Nephron (organoid): ENCODE measurements around the gene NFIX.

Experiments
- H3K27ac Mint-ChIP-seq, 3 experiments: 2 replicates each; pipeline ENCODE4 v1.8.0; 2020; ENCODE audit warnings: mixed read lengths in 3 of 3, mild to moderate bottlenecking in 2 of 3, moderate library complexity in 1 of 3
- H3K27me3 Mint-ChIP-seq: 2 replicates; pipeline ENCODE4 v1.8.0; 2021; ENCODE audit warnings: low read depth, mild to moderate bottlenecking, moderate library complexity, mixed read lengths
- H3K36me3 Mint-ChIP-seq: 2 replicates; pipeline ENCODE4 v1.8.0; 2020; ENCODE audit warnings: low read depth, mixed read lengths
- H3K4me1 Mint-ChIP-seq: 2 replicates; pipeline ENCODE4 v1.8.0; 2020; ENCODE audit warnings: mixed read lengths
- H3K4me3 Mint-ChIP-seq, 3 experiments: 2 replicates each; pipeline ENCODE4 v1.8.0; 2020; ENCODE audit warnings: mild to moderate bottlenecking in 3 of 3, mixed read lengths in 3 of 3, moderate library complexity in 2 of 3
- H3K9me3 Mint-ChIP-seq: 2 replicates; pipeline ENCODE4 v1.8.0; 2020; ENCODE audit warnings: mixed read lengths
- CTCF ChIP-seq, 3 experiments: fragments of 200-600 bp; sonication (generic); IDR thresholded peaks; one replicate each; pipeline ENCODE4 v1.5.0; 2021; ENCODE audit warnings: antibody characterized with exemption in 3 of 3; ENCODE audit not compliant: unreplicated experiment in 3 of 3

NFIX gene

GRCh38 chr19:13050274-13050673, 55.0 kb downstream of the NFIX start:
- peaks cover 63% of the 10 kb centered on the region for H3K27me3 Mint-ChIP-seq
- no peak for TF ChIP-seq CTCF (IDR thresholded peaks at IDR 0.05; ENCODE audit: unreplicated experiment in 3 of 3)
- no peak overlapping the region for H3K4me3 Mint-ChIP-seq
- peaks cover 60% of the 10 kb centered on the region for H3K4me1 Mint-ChIP-seq
- H3K27ac Mint-ChIP-seq = peak overlapping the region in 2 of 3 experiments; percentile 11 to 99
- peaks cover 4% of the 10 kb centered on the region for H3K36me3 Mint-ChIP-seq
- H3K9me3 Mint-ChIP-seq = no peaks in the 10 kb centered on the region

GRCh38 chr19:13051557-13052165, 56.4 kb downstream of the NFIX start:
- Mint-ChIP-seq H3K4me1 (peaks cover 70% of the 10 kb centered on the region), H3K9me3 (no peaks in the 10 kb centered on the region), H3K27me3 (peaks cover 58% of the 10 kb centered on the region), H3K36me3 (peaks cover 4% of the 10 kb centered on the region), H3K4me3 (peak overlapping the region; percentile 48 to 65 (median 61)), H3K27ac (peak overlapping the region; percentile 51 to 99 (median 60))
- TF ChIP-seq CTCF (IDR thresholded peaks at IDR 0.05; ENCODE audit: unreplicated experiment in 3 of 3) = no peak

- Mint-ChIP-seq H3K4me3 (peak overlapping the region; percentile 21 to 77 (median 75)), H3K4me1 (peaks cover 76% of the 10 kb centered on the region), H3K9me3 (no peaks in the 10 kb centered on the region), H3K36me3 (peaks cover 4% of the 10 kb centered on the region), H3K27ac (peak overlapping the region; percentile 98 to 99 (median 99)), H3K27me3 (peaks cover 49% of the 10 kb centered on the region)
- TF ChIP-seq CTCF (IDR thresholded peaks at IDR 0.05; ENCODE audit: unreplicated experiment in 3 of 3) = no peak
These were observed 57.3 kb downstream of the NFIX start for GRCh38 chr19:13052447-13053175.

- H3K27ac Mint-ChIP-seq = peak overlapping the region; percentile 98 to 99 (median 99)
- peaks cover 4% of the 10 kb centered on the region for H3K36me3 Mint-ChIP-seq
- TF ChIP-seq CTCF (IDR thresholded peaks at IDR 0.05; ENCODE audit: unreplicated experiment in 3 of 3) = no peak
- no peaks in the 10 kb centered on the region for H3K9me3 Mint-ChIP-seq
- H3K4me1 Mint-ChIP-seq = peaks cover 82% of the 10 kb centered on the region
- peaks cover 49% of the 10 kb centered on the region for H3K27me3 Mint-ChIP-seq
- H3K4me3 Mint-ChIP-seq = peak overlapping the region; percentile 53 to 77 (median 75)
These were observed 58.0 kb downstream of the NFIX start for GRCh38 chr19:13053238-13053637.

- H3K4me1 Mint-ChIP-seq = peaks cover 90% of the 10 kb centered on the region
- no peak for TF ChIP-seq CTCF (IDR thresholded peaks at IDR 0.05; ENCODE audit: unreplicated experiment in 3 of 3)
- H3K27ac Mint-ChIP-seq = peak overlapping the region; percentile 98 to 99 (median 99)
- peaks cover 4% of the 10 kb centered on the region for H3K36me3 Mint-ChIP-seq
- no peaks in the 10 kb centered on the region for H3K9me3 Mint-ChIP-seq
- H3K4me3 Mint-ChIP-seq = peak overlapping the region; percentile 59 to 77 (median 73)
- peaks cover 55% of the 10 kb centered on the region for H3K27me3 Mint-ChIP-seq
These were observed 58.7 kb downstream of the NFIX start for GRCh38 chr19:13053761-13054625.
